ENCODE measurements around the gene TRIM54.
A peak's percentile ranks its signal among the peaks of the same experiment; 100 is the strongest.

GRCh38 chr2:27291865-27292264 is 9.6 kb downstream of the TRIM54 start:
- TF ChIP-seq ZNF324 (CRISPR knock-in tag; IDR thresholded peaks at IDR 0.05) (no peak), NKRF (IDR thresholded peaks at IDR 0.05; ENCODE audit: borderline replicate concordance) (no peak), PHF20 (IDR thresholded peaks at IDR 0.05; ENCODE audit: partially characterized antibody) (no peak), CTCF (IDR thresholded peaks at IDR 0.05 in 2 of 3, conservative IDR thresholded peaks at IDR 0.05 in 1 of 3; ENCODE audit: insufficient read depth in 2 of 3, low read depth in 1 of 3, low read length in 3 of 3) (peak; percentile 57 to 64 (median 58)), GABPA (tag; conservative IDR thresholded peaks at IDR 0.05; ENCODE audit: low read depth) (no peak), YY1 (IDR thresholded peaks at IDR 0.05; ENCODE audit: borderline replicate concordance in 1 of 3, control insufficient read depth in 1 of 3, extremely low read depth in 1 of 3, insufficient read depth in 3 of 3, insufficient read length in 1 of 3, insufficient replicate concordance in 2 of 3, low read depth in 1 of 3, low read length in 2 of 3) (no peak), ZNF134 (CRISPR knock-in tag; conservative IDR thresholded peaks at IDR 0.05) (no peak), EP300 (IDR thresholded peaks at IDR 0.05; ENCODE audit: low read length) (no peak)
